Large intestine (tissue), 3 donors: ENCODE measurements around the gene ARHGEF4. TPM values are rescaled to one million over a fixed set of nuclear protein-coding genes. Genes with fewer than 3 reads are reported as not detected.

Experiments
- DNase-seq, 2 donors: peaks; one replicate each; pipeline versions ENCODE4 v3.0.0 to v3.0.0-alpha.2; 2013
- H3K27ac ChIP-seq: one replicate; pipeline ENCODE4 v1.5.1; 2013; ENCODE audit warnings: low read length
- H3K27me3 ChIP-seq: 2 replicates; pipeline ENCODE4 v1.6.1; 2013; ENCODE audit warnings: low read length; ENCODE audit not compliant: control insufficient read depth, insufficient read depth
- H3K36me3 ChIP-seq: 2 replicates; pipeline ENCODE4 v1.6.1; 2013; ENCODE audit warnings: low read length; ENCODE audit not compliant: control insufficient read depth, insufficient read depth
- H3K4me1 ChIP-seq: one replicate; pipeline ENCODE4 v1.6.1; 2013; ENCODE audit warnings: low read length; ENCODE audit not compliant: control insufficient read depth, insufficient read depth
- H3K4me3 ChIP-seq: one replicate; pipeline ENCODE4 v1.5.1; 2013; ENCODE audit warnings: low read length
- H3K9me3 ChIP-seq: one replicate; pipeline ENCODE4 v1.6.1; 2013; ENCODE audit warnings: mild to moderate bottlenecking, low read depth, low read length, moderate library complexity; ENCODE audit not compliant: control insufficient read depth
- WGBS: methylation state at CpG from one replicate; pipeline ENCODE4 v1.1.5; 2013; ENCODE audit warnings: low lambda C conversion rate; ENCODE audit not compliant: insufficient coverage; 5-methylcytosine and 5-hydroxymethylcytosine counted together
- polyA plus RNA-seq: library from polyadenylated mRNA; unstranded; fragments of 120-200 nt; gene quantifications from one replicate; pipeline ENCODE4 v1.2.1, GENCODE V29; 2013

ARHGEF4 gene
- polyA plus RNA-seq, 1 donor: 5.4 TPM

- H3K27ac ChIP-seq: no peak overlapping the region
- no peaks in the 10 kb centered on the region for H3K27me3 ChIP-seq
- H3K9me3 ChIP-seq: no peaks in the 10 kb centered on the region
- DNase-seq: no peak
- no peak overlapping the region for H3K4me3 ChIP-seq
- WGBS: no CpG with 5 or more reads among the region's 18 CpGs
- no peaks in the 10 kb centered on the region for H3K4me1 ChIP-seq
- no peaks in the 10 kb centered on the region for H3K36me3 ChIP-seq
Observed at GRCh38 chr2:130852521-130853115, 15.9 kb downstream of the ARHGEF4 start.

GRCh38 chr2:130853391-130853790 is 16.7 kb downstream of the ARHGEF4 start:
- no peak for DNase-seq
- H3K4me1 ChIP-seq: no peaks in the 10 kb centered on the region
- no peaks in the 10 kb centered on the region for H3K9me3 ChIP-seq
- no peak overlapping the region for H3K27ac ChIP-seq
- H3K27me3 ChIP-seq: no peaks in the 10 kb centered on the region
- H3K36me3 ChIP-seq: no peaks in the 10 kb centered on the region
- no peak overlapping the region for H3K4me3 ChIP-seq
- WGBS: 60% methylated on average over 1 of the region's 8 CpGs

DNA sequence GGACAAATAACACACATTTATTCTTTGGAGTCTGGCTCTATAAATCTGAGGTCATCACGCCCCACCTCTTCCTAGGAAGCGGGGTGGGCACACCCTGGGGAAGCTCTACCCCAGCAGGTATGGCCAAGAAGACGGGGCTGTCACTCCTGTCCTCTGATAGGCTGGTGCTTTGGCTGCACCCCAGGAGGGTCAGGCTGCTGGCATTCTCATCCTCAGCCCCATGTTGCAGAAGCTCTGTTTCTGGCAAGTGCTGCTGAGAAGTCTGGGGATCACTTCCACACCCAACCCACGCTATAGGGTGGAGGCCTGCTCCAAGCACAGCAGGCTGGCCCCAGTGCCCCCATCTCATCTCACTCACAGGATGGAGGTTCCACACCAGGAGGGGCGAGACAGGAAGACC is 17.6 kb downstream of the ARHGEF4 start:
- WGBS: no CpG with 5 or more reads among the region's 5 CpGs
- Histone ChIP-seq H3K9me3 (no peaks in the 10 kb centered on the region), H3K27ac (no peak overlapping the region), H3K4me3 (no peak overlapping the region), H3K36me3 (no peaks in the 10 kb centered on the region), H3K27me3 (no peaks in the 10 kb centered on the region), H3K4me1 (no peaks in the 10 kb centered on the region)
- no peak for DNase-seq

GRCh38 chr2:130864830-130865800 is 28.4 kb downstream of the ARHGEF4 start:
- Histone ChIP-seq H3K36me3 (no peaks in the 10 kb centered on the region), H3K27me3 (no peaks in the 10 kb centered on the region), H3K27ac (no peak overlapping the region), H3K4me1 (no peaks in the 10 kb centered on the region), H3K4me3 (no peak overlapping the region), H3K9me3 (no peaks in the 10 kb centered on the region)
- no peak for DNase-seq
- 20% methylated on average over 1 of the region's 17 CpGs for WGBS

DNA sequence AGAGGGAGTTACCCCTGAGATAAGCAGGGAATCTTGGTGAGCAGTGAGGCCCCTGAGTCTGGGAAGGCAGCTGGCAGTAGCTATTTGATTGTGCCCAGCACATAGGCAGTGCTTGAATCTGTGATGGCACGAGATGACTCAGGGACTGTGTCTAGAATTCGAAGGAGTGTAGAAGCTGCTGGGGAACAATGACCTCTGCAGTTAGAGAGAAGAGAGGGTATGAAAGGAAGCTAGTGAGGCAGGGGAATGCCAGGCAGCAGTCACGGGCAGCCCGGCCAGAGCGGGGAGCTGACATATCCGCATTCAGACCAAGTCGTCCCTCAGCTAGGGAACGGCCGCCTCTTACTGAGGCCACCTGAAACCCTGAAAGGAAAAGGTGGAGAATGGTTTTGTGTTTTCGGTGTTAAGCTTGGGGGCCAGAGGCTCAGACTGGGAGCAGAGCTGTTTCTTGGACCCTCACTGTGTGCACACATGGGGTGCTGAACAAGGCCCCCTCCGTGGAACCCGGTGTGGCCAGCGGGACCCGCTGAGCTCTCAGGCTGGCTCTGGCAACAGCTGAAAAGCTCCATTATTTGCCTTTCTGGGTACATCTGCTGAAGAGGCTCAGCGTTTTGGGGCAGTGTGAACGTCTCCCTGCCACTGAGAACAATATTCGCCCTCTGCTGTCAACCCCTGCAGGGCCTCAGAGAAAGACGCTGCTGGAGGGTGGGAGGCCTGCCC is 32.9 kb downstream of the ARHGEF4 start:
- no CpG with 5 or more reads among the region's 18 CpGs for WGBS
- H3K4me1 ChIP-seq: no peaks in the 10 kb centered on the region
- H3K9me3 ChIP-seq: no peaks in the 10 kb centered on the region
- no peaks in the 10 kb centered on the region for H3K36me3 ChIP-seq
- no peak overlapping the region for H3K27ac ChIP-seq
- no peak for DNase-seq
- H3K27me3 ChIP-seq: no peaks in the 10 kb centered on the region
- H3K4me3 ChIP-seq: no peak overlapping the region

GRCh38 chr2:130870161-130870485 is 33.4 kb downstream of the ARHGEF4 start:
- no peak overlapping the region for H3K27ac ChIP-seq
- WGBS: no CpG with 5 or more reads among the region's 5 CpGs
- no peak for DNase-seq

GRCh38 chr2:130870779-130871178 is 34.1 kb downstream of the ARHGEF4 start:
- no peak overlapping the region for H3K4me3 ChIP-seq
- no peak overlapping the region for H3K27ac ChIP-seq
- DNase-seq: no peak
- no peaks in the 10 kb centered on the region for H3K9me3 ChIP-seq
- H3K36me3 ChIP-seq: no peaks in the 10 kb centered on the region
- no peaks in the 10 kb centered on the region for H3K27me3 ChIP-seq
- no CpG with 5 or more reads among the region's 7 CpGs for WGBS
- no peaks in the 10 kb centered on the region for H3K4me1 ChIP-seq

More at GRCh38 chr2:130870161-130870485, 33.4 kb downstream of the ARHGEF4 start:
- no peaks in the 10 kb centered on the region for H3K9me3 ChIP-seq
- H3K4me1 ChIP-seq: no peaks in the 10 kb centered on the region
- no peaks in the 10 kb centered on the region for H3K36me3 ChIP-seq
- no peaks in the 10 kb centered on the region for H3K27me3 ChIP-seq
- no peak overlapping the region for H3K4me3 ChIP-seq

- no CpG with 5 or more reads among the region's 20 CpGs for WGBS
- H3K9me3 ChIP-seq: no peaks in the 10 kb centered on the region
Observed at GRCh38 chr2:130871843-130872740, 35.4 kb downstream of the ARHGEF4 start.

DNA sequence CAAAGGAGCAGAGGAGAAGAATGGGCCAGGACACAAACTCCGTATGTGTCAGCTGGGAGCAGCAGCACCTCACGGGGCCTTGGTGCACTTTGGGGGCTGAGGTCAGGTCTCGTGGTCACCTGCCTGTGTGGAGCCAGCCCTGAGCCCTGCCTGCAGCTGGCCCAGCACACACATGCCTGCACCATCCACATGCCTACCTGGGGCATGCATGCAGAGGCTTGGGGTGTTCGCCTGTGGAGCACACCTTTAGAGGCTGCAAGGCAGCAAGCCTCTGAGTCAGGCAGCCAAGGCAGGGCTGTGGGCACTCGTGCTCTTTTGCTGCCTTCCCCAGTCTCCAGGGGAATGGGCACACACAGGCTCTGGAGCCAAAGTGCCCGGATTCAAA is 36.0 kb downstream of the ARHGEF4 start:
- DNase-seq: no peak
- WGBS: no CpG with 5 or more reads among the region's 6 CpGs

More at GRCh38 chr2:130871843-130872740, 35.4 kb downstream of the ARHGEF4 start:
- Histone ChIP-seq H3K27me3 (no peaks in the 10 kb centered on the region), H3K36me3 (no peaks in the 10 kb centered on the region), H3K4me1 (no peaks in the 10 kb centered on the region), H3K4me3 (no peak overlapping the region), H3K27ac (no peak overlapping the region)
- no peak for DNase-seq

More for the DNA sequence above, 36.0 kb downstream of the ARHGEF4 start:
- no peak overlapping the region for H3K4me3 ChIP-seq
- no peak overlapping the region for H3K27ac ChIP-seq
- no peaks in the 10 kb centered on the region for H3K9me3 ChIP-seq
- no peaks in the 10 kb centered on the region for H3K27me3 ChIP-seq
- H3K4me1 ChIP-seq: no peaks in the 10 kb centered on the region
- no peaks in the 10 kb centered on the region for H3K36me3 ChIP-seq
